GM12874 (cell line): ENCODE results near the gene PNKD.

Source experiments
- TF ChIP-seq, protein P1 (sequence below): IDR thresholded peaks from 2 replicates; pipeline ENCODE4 v1.5.1; 2011; ENCODE audit warnings: low read depth, mild to moderate bottlenecking, control low read depth, low read length, moderate library complexity; ENCODE audit not compliant: insufficient read depth

PNKD gene

DNA sequence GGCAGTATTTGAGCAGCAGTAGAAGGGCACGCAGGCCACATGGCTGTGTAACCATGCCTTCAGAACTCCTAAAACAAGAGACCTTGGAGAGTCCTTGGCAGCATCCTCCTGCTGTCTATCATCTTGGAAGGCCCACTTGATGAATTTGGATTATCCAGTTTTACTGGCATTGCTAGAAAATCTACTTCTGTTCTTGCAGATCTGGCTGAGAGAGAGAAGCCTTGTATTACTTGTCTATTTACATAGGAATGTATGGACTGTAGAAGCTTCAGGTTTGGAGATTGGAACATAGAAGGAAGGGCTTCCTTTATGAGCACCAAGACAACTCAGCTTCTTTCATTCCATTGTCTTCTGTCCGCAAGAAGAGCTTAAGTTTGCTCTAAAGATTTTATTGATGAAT lies 25.7 kb upstream of the PNKD start:
- TF ChIP-seq, protein P1, sequence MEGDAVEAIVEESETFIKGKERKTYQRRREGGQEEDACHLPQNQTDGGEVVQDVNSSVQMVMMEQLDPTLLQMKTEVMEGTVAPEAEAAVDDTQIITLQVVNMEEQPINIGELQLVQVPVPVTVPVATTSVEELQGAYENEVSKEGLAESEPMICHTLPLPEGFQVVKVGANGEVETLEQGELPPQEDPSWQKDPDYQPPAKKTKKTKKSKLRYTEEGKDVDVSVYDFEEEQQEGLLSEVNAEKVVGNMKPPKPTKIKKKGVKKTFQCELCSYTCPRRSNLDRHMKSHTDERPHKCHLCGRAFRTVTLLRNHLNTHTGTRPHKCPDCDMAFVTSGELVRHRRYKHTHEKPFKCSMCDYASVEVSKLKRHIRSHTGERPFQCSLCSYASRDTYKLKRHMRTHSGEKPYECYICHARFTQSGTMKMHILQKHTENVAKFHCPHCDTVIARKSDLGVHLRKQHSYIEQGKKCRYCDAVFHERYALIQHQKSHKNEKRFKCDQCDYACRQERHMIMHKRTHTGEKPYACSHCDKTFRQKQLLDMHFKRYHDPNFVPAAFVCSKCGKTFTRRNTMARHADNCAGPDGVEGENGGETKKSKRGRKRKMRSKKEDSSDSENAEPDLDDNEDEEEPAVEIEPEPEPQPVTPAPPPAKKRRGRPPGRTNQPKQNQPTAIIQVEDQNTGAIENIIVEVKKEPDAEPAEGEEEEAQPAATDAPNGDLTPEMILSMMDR: no peak

DNA sequence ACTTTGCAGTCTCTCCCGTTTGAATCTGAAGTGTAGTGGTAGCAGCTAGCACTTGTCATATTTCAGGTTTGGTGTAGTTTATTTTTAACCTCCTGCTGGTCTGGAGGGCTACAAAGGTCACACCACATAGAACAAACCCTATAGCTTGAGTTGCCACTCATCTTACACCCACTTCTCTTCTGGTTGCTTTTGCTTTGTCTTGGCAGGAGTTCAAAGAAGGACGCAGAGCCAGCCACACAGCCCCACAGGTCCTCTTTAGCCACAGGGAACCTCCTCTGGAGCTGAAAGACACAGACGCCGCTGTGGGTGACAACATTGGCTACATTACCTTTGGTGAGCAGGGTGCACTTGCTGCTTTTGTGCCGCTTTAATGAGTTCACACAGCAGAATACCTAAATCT lies 25.1 kb upstream of the PNKD start:
- TF ChIP-seq, protein P1: no peak

DNA sequence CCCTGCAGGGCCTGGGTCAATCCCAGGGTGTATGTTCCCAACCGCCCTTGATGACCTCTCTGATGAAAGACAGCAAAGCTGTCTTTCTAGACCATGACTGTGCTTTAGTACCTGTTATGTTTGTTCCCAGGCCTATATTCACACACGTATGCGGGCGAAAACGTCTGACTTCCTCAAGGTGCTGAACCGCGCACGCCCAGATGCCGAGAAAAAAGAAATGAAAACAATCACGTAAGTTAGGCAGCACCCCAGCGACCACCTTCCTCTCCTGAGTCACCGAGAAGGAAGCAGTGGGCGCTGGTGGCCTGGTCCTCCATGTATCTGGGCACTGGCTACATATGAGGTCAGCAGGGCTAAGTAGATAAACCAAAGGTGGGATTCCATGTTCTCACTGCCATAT lies 20.6 kb upstream of the PNKD start:
- TF ChIP-seq, protein P1: no peak

DNA sequence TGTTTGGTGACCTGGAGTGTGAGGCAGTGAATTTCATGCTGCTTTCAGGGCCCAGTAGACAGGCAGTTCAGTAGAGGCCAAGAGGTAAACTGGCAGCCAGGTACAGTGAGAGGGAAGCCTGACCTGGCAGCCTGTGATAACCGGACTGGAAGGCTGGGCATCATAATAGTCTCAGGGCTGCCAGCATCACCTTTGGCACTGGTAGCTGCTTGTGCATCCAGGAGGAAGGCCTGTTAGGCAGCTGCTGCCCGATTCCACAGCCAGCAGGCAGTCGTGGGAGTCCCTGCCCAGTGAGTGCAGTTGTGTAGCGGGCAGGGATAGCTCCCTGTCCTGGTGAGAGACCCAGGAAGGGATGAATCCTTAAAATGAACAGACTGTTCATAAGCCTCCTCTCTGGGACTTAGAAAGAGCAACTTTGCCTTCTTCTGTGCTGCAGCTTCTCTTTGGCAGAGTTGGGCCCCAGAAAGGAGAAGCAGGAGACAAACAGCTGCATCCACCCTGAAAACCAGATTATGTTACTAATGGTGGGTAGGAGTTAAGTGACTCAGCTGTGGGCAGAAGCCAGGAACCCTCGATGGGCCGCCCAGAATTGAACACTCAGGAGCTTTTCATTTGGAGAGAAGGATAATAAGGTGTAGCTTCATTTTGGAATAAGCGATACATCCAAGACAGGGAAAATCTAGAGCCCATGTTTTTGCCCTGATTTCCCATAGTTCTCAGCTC lies 17.6 kb upstream of the PNKD start:
- TF ChIP-seq, protein P1: no peak

DNA sequence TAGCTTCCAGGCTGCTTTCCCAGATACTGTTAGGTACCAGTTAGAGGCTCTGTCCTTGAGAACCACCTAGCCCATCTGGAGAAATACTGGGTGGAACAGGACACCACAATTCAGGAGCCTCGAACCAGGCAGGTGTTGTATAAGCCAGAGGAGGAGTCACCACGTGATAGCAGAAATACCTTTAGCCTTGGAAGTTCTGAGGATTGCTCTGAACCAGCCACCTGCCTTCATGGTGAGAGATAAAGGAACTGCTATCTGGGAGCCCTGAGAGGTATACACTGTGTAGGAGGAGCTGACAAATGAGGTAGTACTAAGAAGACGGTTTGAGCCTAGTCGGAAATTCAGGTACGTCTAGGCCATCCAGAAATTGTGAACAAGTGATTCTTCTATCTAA lies 17.1 kb upstream of the PNKD start:
- TF ChIP-seq, protein P1: no peak

DNA sequence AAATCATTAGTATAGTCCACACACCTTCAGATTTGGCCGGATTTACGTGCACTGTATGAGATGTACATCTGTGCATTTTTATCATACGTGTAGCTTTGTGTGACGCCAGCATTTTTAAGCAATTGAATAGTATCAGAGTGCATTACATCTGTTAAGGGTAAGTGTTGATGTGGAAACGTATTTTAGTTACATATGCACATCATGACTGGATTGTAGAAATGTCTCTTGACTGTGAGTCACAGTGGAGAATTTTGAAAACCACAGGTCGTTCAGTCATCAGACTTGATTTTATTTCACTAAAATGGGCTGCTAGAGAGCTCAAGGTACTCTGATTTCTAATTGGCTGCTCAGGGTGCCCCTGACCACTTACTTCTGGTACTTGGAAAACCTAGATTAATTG lies 14.9 kb upstream of the PNKD start:
- TF ChIP-seq, protein P1: no peak

DNA sequence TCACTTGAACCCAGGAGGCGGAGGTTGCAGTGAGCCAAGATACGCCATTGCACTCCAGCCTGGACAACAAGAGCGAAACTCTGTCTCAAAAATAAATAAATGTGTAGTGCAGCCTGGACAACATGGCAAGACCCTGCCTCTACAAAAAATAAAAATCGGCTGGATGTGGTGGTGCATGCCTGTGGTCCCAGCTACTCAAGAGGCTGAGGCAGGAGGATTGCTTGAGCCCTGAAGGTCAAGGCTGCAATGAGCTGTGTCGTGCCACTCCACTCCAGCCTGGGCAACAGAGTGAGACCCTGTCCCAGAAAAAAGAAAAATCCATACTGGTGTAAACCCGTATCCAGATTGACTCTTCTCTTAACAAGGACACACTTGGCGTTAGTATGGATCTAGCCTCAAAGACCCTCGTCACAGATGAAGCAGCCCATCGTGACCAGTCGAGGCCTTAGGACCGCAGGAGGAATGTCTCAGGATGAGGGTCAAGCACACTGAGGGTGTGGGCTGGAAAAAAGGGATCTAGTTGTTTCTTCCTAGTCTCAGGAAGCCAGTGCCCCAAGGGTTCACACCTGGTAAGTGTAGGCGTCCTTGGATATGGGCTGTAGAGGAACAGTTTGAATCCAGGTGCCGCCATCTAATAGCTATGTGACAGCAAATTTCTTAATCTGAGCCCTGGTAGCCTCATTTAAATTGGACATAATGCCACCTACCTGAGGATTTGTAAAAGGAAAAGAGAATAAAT lies 13.5 kb upstream of the PNKD start:
- TF ChIP-seq, protein P1: no peak
